Measurements from ENCODE around the gene JUNB. TPM values are rescaled to one million over a fixed set of nuclear protein-coding genes. Genes with fewer than 3 reads are reported as not detected.
A peak's percentile ranks its signal among the peaks of the same experiment; 100 is the strongest.

Gene JUNB
- total and polyA plus RNA-seq, 2 of the 4 experiments (the other 2 are of a cell fraction) = 20.8 to 109 TPM

DNA sequence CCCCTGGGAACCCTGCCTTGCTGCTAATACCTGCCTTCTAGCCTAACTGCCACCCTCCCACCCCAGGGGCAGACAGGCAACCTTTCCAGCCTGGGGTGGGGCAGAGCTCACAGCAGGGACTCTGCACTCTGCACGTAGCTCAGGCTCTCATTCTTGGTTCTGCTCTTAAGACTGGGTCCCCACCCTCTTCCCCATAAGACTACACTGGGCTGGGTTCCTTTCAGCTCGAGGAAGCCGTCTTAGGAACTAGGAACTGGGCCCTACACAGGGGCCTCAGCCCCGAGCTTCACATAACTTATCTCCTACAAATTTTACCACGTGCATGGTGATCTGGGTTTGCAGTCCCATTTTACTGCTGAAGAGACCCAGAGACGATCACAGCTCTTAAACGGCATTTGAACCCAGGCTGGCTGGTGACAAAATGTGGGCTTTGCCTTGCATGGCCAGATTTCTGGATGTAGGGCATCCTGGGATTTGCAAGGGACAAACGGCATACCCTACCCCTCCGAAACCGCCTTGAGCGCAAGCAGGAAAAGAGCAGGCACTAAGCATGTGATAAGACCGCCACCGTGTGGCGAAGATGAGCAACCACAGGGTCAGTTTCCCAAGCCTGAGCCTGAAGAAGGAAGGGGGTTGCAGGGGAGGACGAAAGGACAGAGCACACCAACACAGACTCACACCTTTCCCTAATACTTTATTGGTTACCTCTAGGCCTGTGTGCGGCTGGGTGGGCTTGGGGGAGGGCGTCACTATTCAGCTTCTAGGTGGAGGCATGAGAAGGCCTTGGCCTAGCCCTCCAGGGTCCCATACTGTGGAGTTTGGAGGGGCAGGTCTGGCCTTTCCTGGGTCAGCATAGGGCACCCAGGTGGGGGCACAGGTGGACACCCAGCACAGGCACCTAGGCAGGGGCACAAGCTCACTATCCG, 5.1 kb downstream of the JUNB start:
- CTCF ChIA-PET = interaction anchor here (0.6 to 4.1 kb wide), 9 partner anchors 14 to 218 kb away, joined by 3 to 30 read pairs (median 5); no protein-coding TSS in a partner anchor
- H3K4me1 ChIP-seq (ENCODE audit: control insufficient read depth, insufficient read depth, low read length) = peaks cover 6% of the 10 kb centered on the region
- in situ Hi-C loops (cut with MboI; ENCODE audit: low sequenced_read_pairs) = loop anchor here (25.0 kb wide), 1 partner anchor 1041 kb away; no protein-coding TSS in a partner anchor
- TF ChIP-seq MXI1 (IDR thresholded peaks at IDR 0.05; ENCODE audit: borderline replicate concordance, low read depth, low read length) = no peak
- no peak for TF ChIP-seq NFE2L2 (IDR thresholded peaks at IDR 0.05; ENCODE audit: low read depth, low read length)
- TF ChIP-seq, protein P1, sequence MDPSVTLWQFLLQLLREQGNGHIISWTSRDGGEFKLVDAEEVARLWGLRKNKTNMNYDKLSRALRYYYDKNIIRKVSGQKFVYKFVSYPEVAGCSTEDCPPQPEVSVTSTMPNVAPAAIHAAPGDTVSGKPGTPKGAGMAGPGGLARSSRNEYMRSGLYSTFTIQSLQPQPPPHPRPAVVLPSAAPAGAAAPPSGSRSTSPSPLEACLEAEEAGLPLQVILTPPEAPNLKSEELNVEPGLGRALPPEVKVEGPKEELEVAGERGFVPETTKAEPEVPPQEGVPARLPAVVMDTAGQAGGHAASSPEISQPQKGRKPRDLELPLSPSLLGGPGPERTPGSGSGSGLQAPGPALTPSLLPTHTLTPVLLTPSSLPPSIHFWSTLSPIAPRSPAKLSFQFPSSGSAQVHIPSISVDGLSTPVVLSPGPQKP (IDR thresholded peaks at IDR 0.05; ENCODE audit: borderline replicate concordance, low read depth, low read length) = no peak
- peak; percentile 76; the same call in 1 of the 2 replicates for TF ChIP-seq POLR2A (IDR thresholded peaks at IDR 0.05; ENCODE audit: low read depth, low read length)
- peak; percentile 51; the same call in 1 of the 2 replicates for TF ChIP-seq MAZ (IDR thresholded peaks at IDR 0.05; ENCODE audit: borderline replicate concordance, low read depth, low read length)
- TF ChIP-seq RAD21 (IDR thresholded peaks at IDR 0.05; ENCODE audit: low read length) = peak; percentile 99
- peak; percentile 94 for TF ChIP-seq SMC3 (IDR thresholded peaks at IDR 0.05; ENCODE audit: low read depth, low read length)
- TF ChIP-seq RFX5 (IDR thresholded peaks at IDR 0.05; ENCODE audit: low read depth, low read length) = no peak
- no peak for TF ChIP-seq FOS (IDR thresholded peaks at IDR 0.05; ENCODE audit: low read depth, low read length)
- TF ChIP-seq CHD1 (IDR thresholded peaks at IDR 0.05; ENCODE audit: low read depth, low read length) = peak; percentile 72; the same call in 1 of the 2 replicates
- no peak for TF ChIP-seq RCOR1 (IDR thresholded peaks at IDR 0.05; ENCODE audit: insufficient replicate concordance, low read length)
- no peak for TF ChIP-seq BHLHE40 (IDR thresholded peaks at IDR 0.05; ENCODE audit: low read depth, low read length)
- TF ChIP-seq, protein P2, sequence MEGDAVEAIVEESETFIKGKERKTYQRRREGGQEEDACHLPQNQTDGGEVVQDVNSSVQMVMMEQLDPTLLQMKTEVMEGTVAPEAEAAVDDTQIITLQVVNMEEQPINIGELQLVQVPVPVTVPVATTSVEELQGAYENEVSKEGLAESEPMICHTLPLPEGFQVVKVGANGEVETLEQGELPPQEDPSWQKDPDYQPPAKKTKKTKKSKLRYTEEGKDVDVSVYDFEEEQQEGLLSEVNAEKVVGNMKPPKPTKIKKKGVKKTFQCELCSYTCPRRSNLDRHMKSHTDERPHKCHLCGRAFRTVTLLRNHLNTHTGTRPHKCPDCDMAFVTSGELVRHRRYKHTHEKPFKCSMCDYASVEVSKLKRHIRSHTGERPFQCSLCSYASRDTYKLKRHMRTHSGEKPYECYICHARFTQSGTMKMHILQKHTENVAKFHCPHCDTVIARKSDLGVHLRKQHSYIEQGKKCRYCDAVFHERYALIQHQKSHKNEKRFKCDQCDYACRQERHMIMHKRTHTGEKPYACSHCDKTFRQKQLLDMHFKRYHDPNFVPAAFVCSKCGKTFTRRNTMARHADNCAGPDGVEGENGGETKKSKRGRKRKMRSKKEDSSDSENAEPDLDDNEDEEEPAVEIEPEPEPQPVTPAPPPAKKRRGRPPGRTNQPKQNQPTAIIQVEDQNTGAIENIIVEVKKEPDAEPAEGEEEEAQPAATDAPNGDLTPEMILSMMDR (conservative IDR thresholded peaks at IDR 0.05; ENCODE audit: low read depth, low read length) = peak; percentile 98; the same call in 1 of the 2 replicates
- TF ChIP-seq CEBPB (IDR thresholded peaks at IDR 0.05; ENCODE audit: low read depth, low read length) = no peak
- no peak; the same call in 1 of the 2 replicates for TF ChIP-seq MAFK (IDR thresholded peaks at IDR 0.05; ENCODE audit: low read depth, low read length)

More for the DNA sequence above, 5.1 kb downstream of the JUNB start:
- H3K4ac ChIP-seq (ENCODE audit: low read depth, low read length) = peak overlapping the region; percentile 19
- 19% methylated on average over 3 of the region's 18 CpGs; no CpG with 5 or more reads in 1 of the 2 experiments for WGBS, 2 experiments (ENCODE audit: extremely low coverage in 2 of 2, insufficient read length in 1 of 2)
- dilution Hi-C loops (cut with HindIII; ENCODE audit: low sequenced_read_pairs, unreplicated experiment) = no loop called here
- ATAC-seq (ENCODE audit: low read depth) (peak; percentile 38), DNase-seq (peak; percentile 81)
- no peaks in the 10 kb centered on the region for H3K27me3 ChIP-seq (ENCODE audit: control insufficient read depth, insufficient read depth, low read length)
- H4K5ac ChIP-seq (ENCODE audit: low read depth, low read length) = no peak overlapping the region
- peaks cover 4 to 36% of the 10 kb centered on the region in 2 experiments; a peak in 3 of 4 replicates for H3K79me1 ChIP-seq (ENCODE audit: low read depth in 1 of 2, low read length in 2 of 2)
- peak overlapping the region; percentile 86 for H2AK9ac ChIP-seq (replicated peaks; ENCODE audit: low read depth, low read length, poor library complexity)
- H4K8ac ChIP-seq (ENCODE audit: low read depth in 2 of 2, low read length in 2 of 2) = peak overlapping the region in 1 of 2 experiments; percentile 37; a peak in 1 of 4 replicates
- H4K20me1 ChIP-seq (ENCODE audit: insufficient read depth, low read length) = peaks cover 19% of the 10 kb centered on the region
- H2AFZ ChIP-seq (replicated peaks; ENCODE audit: low read length, poor library complexity) = peak overlapping the region; percentile 69
- intact Hi-C loops (cut with micrococcal nuclease) = loop anchor here (1.0 kb wide), 5 partner anchors 19 to 120 kb away; no protein-coding TSS in a partner anchor
- H4K91ac ChIP-seq (ENCODE audit: insufficient read depth, low read depth, low read length) = no peak overlapping the region
- no peak overlapping the region for H3K4me3 ChIP-seq (ENCODE audit: insufficient read depth, low read depth, low read length)
- no peak overlapping the region for H3K18ac ChIP-seq (ENCODE audit: low read depth, low read length)
- peaks cover 9% of the 10 kb centered on the region for H3K36me3 ChIP-seq (ENCODE audit: control insufficient read depth, insufficient read depth, low read length)
- H3K9me3 ChIP-seq (ENCODE audit: control insufficient read depth, insufficient read depth, low read length) = no peaks in the 10 kb centered on the region
- H3K23ac ChIP-seq (ENCODE audit: low read depth, low read length) = no peak overlapping the region
- H3K14ac ChIP-seq (replicated peaks; ENCODE audit: low read depth, low read length) = no peak overlapping the region
- H3K56ac ChIP-seq (ENCODE audit: extremely low read depth, insufficient read depth, low read length) = no peak overlapping the region
- no peak overlapping the region for H3K9ac ChIP-seq (ENCODE audit: low read depth, low read length)
- POLR2A ChIA-PET (ENCODE audit: unreplicated experiment) = no interaction called here
- no peak overlapping the region for H2BK5ac ChIP-seq (ENCODE audit: low read depth, low read length, poor library complexity, severe bottlenecking)
- BruUV-seq (replicated peaks) = no TSS peak
- no peaks in the 10 kb centered on the region for H3K9me1 ChIP-seq (ENCODE audit: insufficient read depth, low read length)
- no peak overlapping the region for H3K27ac ChIP-seq (ENCODE audit: insufficient read depth, low read length)
- H2AK5ac ChIP-seq (ENCODE audit: low read depth, low read length) = peak overlapping the region; percentile 27; the same call in 1 of the 2 replicates
- no peak overlapping the region for H2BK120ac ChIP-seq (ENCODE audit: low read depth, low read length)
- H3K4me2 ChIP-seq (ENCODE audit: low read depth, low read length) = no peak overlapping the region
- no peak overlapping the region for H2BK20ac ChIP-seq (ENCODE audit: low read depth, low read length)
- no peak overlapping the region for H2BK15ac ChIP-seq (ENCODE audit: low read depth, low read length)

Data from IMR-90 (cell line).